Activated CD4-positive, CD25-positive, alpha-beta regulatory T cell (primary cell): ENCODE data around the gene BTBD1.
A peak's percentile ranks its signal among the peaks of the same experiment; 100 is the strongest.

Source experiments
- DNase-seq, 4 experiments: peaks; one replicate each; lab custom pipeline; 2025; lab: John Stamatoyannopoulos, UW

BTBD1 gene

GRCh38 chr15:83066734-83067637 is at the start of gene BTBD1:
Gene BTBD1, minus strand, starts transcription at chr15:83067252. Its CDS starts 101 bp downstream, at chr15:83067151.
- peak; percentile 60 to 66 (median 65) for DNase-seq

- DNase-seq = no peak
These were observed 48.9 kb upstream of the BTBD1 start for GRCh38 chr15:83115831-83116565.

- no peak for DNase-seq
These were observed 48.4 kb upstream of the BTBD1 start for GRCh38 chr15:83115410-83115809.

GRCh38 chr15:83114856-83115255 is 47.8 kb upstream of the BTBD1 start:
- DNase-seq = no peak

GRCh38 chr15:83113881-83114674 is 47.0 kb upstream of the BTBD1 start:
- no peak for DNase-seq

- DNase-seq = no peak
These were observed 45.9 kb upstream of the BTBD1 start for GRCh38 chr15:83112956-83113299.

- DNase-seq = no peak
These were observed 45.3 kb upstream of the BTBD1 start for GRCh38 chr15:83112233-83112955.

- no peak for DNase-seq
These were observed 44.1 kb upstream of the BTBD1 start for GRCh38 chr15:83111149-83111548.

- DNase-seq = no peak
These were observed 43.3 kb upstream of the BTBD1 start for GRCh38 chr15:83110381-83110780.

- DNase-seq = no peak
These were observed 42.5 kb upstream of the BTBD1 start for GRCh38 chr15:83109532-83109931.

GRCh38 chr15:83108266-83109219 is 41.5 kb upstream of the BTBD1 start:
- DNase-seq = no peak

GRCh38 chr15:83107841-83108181 is 40.8 kb upstream of the BTBD1 start:
- DNase-seq = no peak

- DNase-seq = no peak
These were observed 40.2 kb upstream of the BTBD1 start, which contains the start of gene TM6SF1 for GRCh38 chr15:83106994-83107840. Gene TM6SF1, plus strand, starts transcription at chr15:83107645. Its CDS starts 36 bp downstream, at chr15:83107681.

- DNase-seq = no peak
These were observed 38.4 kb upstream of the BTBD1 start for GRCh38 chr15:83105440-83105839.

- DNase-seq = no peak
These were observed 37.1 kb upstream of the BTBD1 start for GRCh38 chr15:83104141-83104540.

GRCh38 chr15:83102346-83102745 is 35.3 kb upstream of the BTBD1 start:
- DNase-seq = no peak

GRCh38 chr15:83100097-83100646 is 33.1 kb upstream of the BTBD1 start:
- no peak for DNase-seq

- DNase-seq = no peak
These were observed 32.2 kb upstream of the BTBD1 start for GRCh38 chr15:83099290-83099689.

- no peak for DNase-seq
These were observed 31.0 kb upstream of the BTBD1 start for GRCh38 chr15:83098079-83098478.
